ENCODE results near the gene MROH7.
A peak's percentile ranks its signal among the peaks of the same experiment; 100 is the strongest.

The MROH7 gene

DNA sequence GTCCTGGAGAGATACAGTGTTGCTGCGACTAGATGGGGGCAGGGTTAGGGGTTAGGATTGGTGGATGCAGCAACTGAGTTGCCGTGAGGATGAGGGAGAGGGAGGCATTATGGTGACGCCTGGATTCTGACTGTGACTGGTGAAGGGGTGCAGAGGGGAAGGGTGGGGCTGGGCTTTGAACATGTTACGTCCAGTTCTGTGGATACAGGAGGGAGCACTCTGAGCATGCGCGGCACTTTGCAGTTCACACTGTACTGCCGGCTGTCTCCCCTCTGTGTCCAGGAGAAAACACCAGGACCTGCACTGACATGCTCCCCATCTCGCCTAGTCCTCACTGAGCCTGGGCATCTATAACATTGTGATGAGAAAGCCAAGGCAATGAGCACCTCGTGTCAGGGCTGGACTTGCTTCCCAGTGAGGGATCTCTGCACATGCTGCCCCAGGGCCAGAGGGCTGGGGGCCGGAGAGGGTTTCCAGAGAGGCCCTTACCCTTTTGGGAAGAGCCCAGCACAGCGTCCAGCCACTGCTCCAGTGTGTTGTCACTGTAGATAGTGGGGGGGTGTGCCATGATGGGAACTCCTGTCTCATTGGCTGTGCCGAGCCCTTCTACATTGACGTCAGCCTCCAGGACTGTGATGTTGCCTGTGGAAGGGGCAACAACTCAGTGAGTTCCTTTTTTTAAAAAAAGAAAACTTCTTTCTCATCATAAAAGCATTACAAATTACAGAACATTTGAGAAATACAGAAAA lies 25.9 kb upstream of the MROH7 start (continued):
- TF ChIP-seq, protein P1, sequence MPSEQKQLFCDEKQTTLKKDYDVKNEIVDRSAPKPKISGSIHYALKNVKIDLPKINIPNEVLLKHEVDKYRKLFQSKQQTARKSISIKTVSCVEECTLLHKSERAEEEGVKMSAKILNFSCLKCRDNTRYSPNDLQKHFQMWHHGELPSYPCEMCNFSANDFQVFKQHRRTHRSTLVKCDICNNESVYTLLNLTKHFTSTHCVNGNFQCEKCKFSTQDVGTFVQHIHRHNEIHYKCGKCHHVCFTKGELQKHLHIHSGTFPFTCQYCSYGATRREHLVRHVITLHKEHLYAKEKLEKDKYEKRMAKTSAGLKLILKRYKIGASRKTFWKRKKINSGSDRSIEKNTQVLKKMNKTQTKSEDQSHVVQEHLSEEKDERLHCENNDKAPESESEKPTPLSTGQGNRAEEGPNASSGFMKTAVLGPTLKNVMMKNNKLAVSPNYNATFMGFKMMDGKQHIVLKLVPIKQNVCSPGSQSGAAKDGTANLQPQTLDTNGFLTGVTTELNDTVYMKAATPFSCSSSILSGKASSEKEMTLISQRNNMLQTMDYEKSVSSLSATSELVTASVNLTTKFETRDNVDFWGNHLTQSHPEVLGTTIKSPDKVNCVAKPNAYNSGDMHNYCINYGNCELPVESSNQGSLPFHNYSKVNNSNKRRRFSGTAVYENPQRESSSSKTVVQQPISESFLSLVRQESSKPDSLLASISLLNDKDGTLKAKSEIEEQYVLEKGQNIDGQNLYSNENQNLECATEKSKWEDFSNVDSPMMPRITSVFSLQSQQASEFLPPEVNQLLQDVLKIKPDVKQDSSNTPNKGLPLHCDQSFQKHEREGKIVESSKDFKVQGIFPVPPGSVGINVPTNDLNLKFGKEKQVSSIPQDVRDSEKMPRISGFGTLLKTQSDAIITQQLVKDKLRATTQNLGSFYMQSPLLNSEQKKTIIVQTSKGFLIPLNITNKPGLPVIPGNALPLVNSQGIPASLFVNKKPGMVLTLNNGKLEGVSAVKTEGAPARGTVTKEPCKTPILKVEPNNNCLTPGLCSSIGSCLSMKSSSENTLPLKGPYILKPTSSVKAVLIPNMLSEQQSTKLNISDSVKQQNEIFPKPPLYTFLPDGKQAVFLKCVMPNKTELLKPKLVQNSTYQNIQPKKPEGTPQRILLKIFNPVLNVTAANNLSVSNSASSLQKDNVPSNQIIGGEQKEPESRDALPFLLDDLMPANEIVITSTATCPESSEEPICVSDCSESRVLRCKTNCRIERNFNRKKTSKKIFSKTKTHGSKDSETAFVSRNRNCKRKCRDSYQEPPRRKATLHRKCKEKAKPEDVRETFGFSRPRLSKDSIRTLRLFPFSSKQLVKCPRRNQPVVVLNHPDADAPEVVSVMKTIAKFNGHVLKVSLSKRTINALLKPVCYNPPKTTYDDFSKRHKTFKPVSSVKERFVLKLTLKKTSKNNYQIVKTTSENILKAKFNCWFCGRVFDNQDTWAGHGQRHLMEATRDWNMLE (tag by site-specific recombination; conservative IDR thresholded peaks at IDR 0.05; ENCODE audit: low read depth), result no peak
- TF ChIP-seq, protein P2, sequence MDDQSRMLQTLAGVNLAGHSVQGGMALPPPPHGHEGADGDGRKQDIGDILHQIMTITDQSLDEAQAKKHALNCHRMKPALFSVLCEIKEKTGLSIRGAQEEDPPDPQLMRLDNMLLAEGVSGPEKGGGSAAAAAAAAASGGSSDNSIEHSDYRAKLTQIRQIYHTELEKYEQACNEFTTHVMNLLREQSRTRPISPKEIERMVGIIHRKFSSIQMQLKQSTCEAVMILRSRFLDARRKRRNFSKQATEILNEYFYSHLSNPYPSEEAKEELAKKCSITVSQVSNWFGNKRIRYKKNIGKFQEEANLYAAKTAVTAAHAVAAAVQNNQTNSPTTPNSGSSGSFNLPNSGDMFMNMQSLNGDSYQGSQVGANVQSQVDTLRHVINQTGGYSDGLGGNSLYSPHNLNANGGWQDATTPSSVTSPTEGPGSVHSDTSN (CRISPR knock-in tag; IDR thresholded peaks at IDR 0.05), result no peak
- no peak for TF ChIP-seq ZNF626 (tag by site-specific recombination; IDR thresholded peaks at IDR 0.05)
- TF ChIP-seq ZNF747 (tag by site-specific recombination; IDR thresholded peaks at IDR 0.05), result no peak
- TF ChIP-seq ZBTB21 (tag by site-specific recombination; IDR thresholded peaks at IDR 0.05), result no peak
- TF ChIP-seq ZNF132 (tag by site-specific recombination; IDR thresholded peaks at IDR 0.05; ENCODE audit: borderline replicate concordance), result no peak
- TF ChIP-seq, protein P3, sequence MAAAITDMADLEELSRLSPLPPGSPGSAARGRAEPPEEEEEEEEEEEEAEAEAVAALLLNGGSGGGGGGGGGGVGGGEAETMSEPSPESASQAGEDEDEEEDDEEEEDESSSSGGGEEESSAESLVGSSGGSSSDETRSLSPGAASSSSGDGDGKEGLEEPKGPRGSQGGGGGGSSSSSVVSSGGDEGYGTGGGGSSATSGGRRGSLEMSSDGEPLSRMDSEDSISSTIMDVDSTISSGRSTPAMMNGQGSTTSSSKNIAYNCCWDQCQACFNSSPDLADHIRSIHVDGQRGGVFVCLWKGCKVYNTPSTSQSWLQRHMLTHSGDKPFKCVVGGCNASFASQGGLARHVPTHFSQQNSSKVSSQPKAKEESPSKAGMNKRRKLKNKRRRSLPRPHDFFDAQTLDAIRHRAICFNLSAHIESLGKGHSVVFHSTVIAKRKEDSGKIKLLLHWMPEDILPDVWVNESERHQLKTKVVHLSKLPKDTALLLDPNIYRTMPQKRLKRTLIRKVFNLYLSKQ (tag by site-specific recombination; IDR thresholded peaks at IDR 0.05; ENCODE audit: borderline replicate concordance), result no peak
- no peak for TF ChIP-seq ZNF830 (tag by site-specific recombination; IDR thresholded peaks at IDR 0.05; ENCODE audit: low read depth)
- TF ChIP-seq ZNF266 (tag by site-specific recombination; IDR thresholded peaks at IDR 0.05; ENCODE audit: low read depth), result no peak
- no peak for TF ChIP-seq YY1 (tag by site-specific recombination; IDR thresholded peaks at IDR 0.05)

DNA sequence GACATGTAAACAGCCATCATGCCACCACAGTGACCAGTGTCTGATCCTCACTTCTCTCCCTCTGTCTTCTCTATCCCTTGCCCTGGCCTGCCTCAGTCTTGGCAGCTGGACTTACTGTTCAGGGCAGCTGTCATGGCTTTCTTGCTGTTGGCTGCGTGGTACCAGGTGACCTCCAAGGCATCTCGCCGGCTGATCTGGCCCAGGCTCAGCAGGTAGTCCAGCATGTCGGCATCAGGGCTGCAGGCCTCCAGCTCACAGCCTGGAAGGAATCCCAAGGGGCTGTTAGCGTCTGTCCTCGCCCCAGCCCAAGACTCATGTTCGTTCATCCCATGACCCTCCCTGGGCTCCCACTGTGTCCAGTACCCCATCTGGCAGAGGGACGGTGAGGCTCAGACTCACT lies 21.8 kb upstream of the MROH7 start:
- ChIA-PET POLR2A (no interaction called here), CTCF (no interaction called here)
- TF ChIP-seq ZIC2 (tag by site-specific recombination; IDR thresholded peaks at IDR 0.05), result 0 out of 2 replicates have a peak, but pooled peaks have one; percentile 11
- TF ChIP-seq, protein P1 (tag by site-specific recombination; conservative IDR thresholded peaks at IDR 0.05; ENCODE audit: low read depth), result no peak
- no peaks in the 10 kb centered on the region for H3K36me3 ChIP-seq (ENCODE audit: control insufficient read depth in 2 of 2, insufficient read depth in 1 of 2, low read length in 2 of 2)
- H3K4me1 ChIP-seq (ENCODE audit: control insufficient read depth, insufficient read depth, low read length), result no peaks in the 10 kb centered on the region
- H3K4me3 ChIP-seq (ENCODE audit: low read depth, low read length), result no peak overlapping the region
- no peak overlapping the region for H3K27ac ChIP-seq (ENCODE audit: extremely low read depth, low read depth, low read length)
- H3K9me3 ChIP-seq (ENCODE audit: control insufficient read depth, insufficient read depth, low read depth, low read length), result no peaks in the 10 kb centered on the region
